H1 (cell line): ENCODE measurements around the gene HSD17B2.

Source experiments
- CBX5 ChIP-seq: fragments of 300-800, 300-1000 bp; sonication (generic); IDR thresholded peaks from 2 replicates; pipeline ENCODE4 v1.7.1; 2016; ENCODE audit warnings: antibody characterized with exemption, low read length, low read depth
- EP300 ChIP-seq, 2 experiments: IDR thresholded peaks; 1 replicate in 1 of 2; 2 replicates in 1 of 2; pipeline ENCODE4 v1.6.1; 2011 to 2012; ENCODE audit warnings: low read depth in 2 of 2, low read length in 2 of 2, mild to moderate bottlenecking in 2 of 2, borderline replicate concordance in 1 of 2, inconsistent platforms in 1 of 2, moderate library complexity in 1 of 2
- JUND ChIP-seq: IDR thresholded peaks from 2 replicates; pipeline ENCODE4 v1.6.1; 2011; ENCODE audit warnings: mild to moderate bottlenecking, improper control_type of control experiment, low read length
- KDM5A ChIP-seq: fragments of 200-600 bp; IDR thresholded peaks from 2 replicates; pipeline ENCODE4 v1.7.1; 2012; ENCODE audit warnings: mild to moderate bottlenecking, low read length, inconsistent platforms, mixed read lengths
- MAFK ChIP-seq: IDR thresholded peaks from 2 replicates; pipeline ENCODE4 v1.6.1; 2012; ENCODE audit warnings: low read depth, mild to moderate bottlenecking, improper control_type of control experiment, low read length
- POLR2A ChIP-seq, 2 experiments: IDR thresholded peaks; 1 replicate in 1 of 2; 2 replicates in 1 of 2; pipeline ENCODE4 v1.6.1; 2011; ENCODE audit warnings: low read depth in 2 of 2, low read length in 2 of 2, mild to moderate bottlenecking in 2 of 2; ENCODE audit errors: control extremely low read depth in 1 of 2
- POLR2AphosphoS5 ChIP-seq: IDR thresholded peaks from 2 replicates; pipeline ENCODE4 v1.6.1; 2011; ENCODE audit warnings: low read depth, low read length
- RAD21 ChIP-seq, 2 experiments: IDR thresholded peaks in 1 of 2; conservative IDR thresholded peaks in 1 of 2; 2 replicates each; pipeline ENCODE4 v1.6.1; 2011; ENCODE audit warnings: low read depth in 2 of 2, low read length in 2 of 2, improper control_type of control experiment in 1 of 2, inconsistent platforms in 1 of 2, mild to moderate bottlenecking in 1 of 2, moderate library complexity in 1 of 2
- RFX5 ChIP-seq: IDR thresholded peaks from 2 replicates; pipeline ENCODE4 v1.6.1; 2011; ENCODE audit warnings: low read depth, low read length, improper control_type of control experiment, borderline replicate concordance
- SAP30 ChIP-seq: fragments of 300-600 bp; sonication (generic); IDR thresholded peaks from 2 replicates; pipeline ENCODE4 v1.7.1; 2012; ENCODE audit warnings: low read length, moderate library complexity, mild to moderate bottlenecking, inconsistent platforms; ENCODE audit not compliant: insufficient read depth, insufficient replicate concordance
- TBP ChIP-seq: IDR thresholded peaks from 2 replicates; pipeline ENCODE4 v1.6.1; 2011; ENCODE audit warnings: low read depth, low read length, improper control_type of control experiment
- TF ChIP-seq, protein P1 (sequence below): IDR thresholded peaks from 2 replicates; pipeline ENCODE4 v1.6.1; 2012; ENCODE audit warnings: inconsistent platforms
- TF ChIP-seq, protein P2 (sequence below), 3 experiments: IDR thresholded peaks; 1 replicate in 2 of 3; 2 replicates in 1 of 3; pipeline versions ENCODE4 v1.5.1 to v1.6.1; 2011; ENCODE audit warnings: low read length in 3 of 3, mild to moderate bottlenecking in 3 of 3, inconsistent platforms in 2 of 3, low read depth in 1 of 3, moderate library complexity in 1 of 3; ENCODE audit not compliant: insufficient read depth in 1 of 3; ENCODE audit errors: control extremely low read depth in 1 of 3

DNA sequence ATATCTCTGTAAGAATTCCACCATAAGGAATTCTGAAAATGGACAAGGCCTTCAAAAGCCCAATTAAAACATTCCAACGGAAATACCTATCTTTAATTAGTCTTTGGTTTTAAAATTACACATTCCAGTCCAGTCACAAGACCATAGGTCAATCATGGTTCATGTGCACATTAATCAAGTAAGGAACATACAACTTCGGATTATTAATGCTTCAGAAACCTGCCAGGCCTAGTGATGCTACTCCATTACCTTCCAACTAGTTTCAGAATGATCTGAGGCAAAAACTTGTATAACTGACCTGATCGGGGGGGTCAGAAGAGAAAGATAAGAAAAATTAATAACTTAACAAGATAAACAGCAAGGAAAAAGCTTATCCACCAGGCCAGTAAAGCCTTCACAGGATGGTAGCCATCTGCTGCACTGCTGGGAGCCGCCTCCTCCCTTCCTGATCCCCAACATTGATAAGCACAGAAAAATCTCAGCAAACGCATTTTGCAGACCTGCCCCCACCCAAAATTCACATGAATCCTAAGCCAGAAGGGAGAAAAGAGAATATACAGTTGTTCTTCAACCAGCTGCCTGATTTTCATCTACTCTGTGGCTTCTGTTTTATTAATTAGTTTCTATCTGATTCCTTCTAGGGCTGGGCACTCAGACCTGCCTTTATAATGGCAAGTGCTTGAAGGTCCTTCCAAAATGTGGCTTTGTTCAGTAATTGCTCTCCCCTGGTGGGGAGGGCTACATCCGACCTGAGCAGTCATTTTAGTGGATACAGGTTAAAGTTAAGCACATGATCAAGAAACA lies 29.8 kb upstream of the HSD17B2 start:
- TF ChIP-seq CBX5 (no peak), EP300 (IDR thresholded peaks at IDR 0.05; ENCODE audit: borderline replicate concordance in 1 of 2, low read depth in 2 of 2, low read length in 2 of 2) (no peak), KDM5A (no peak), RFX5 (no peak), MAFK (no peak), POLR2A (IDR thresholded peaks at IDR 0.05; ENCODE audit: control extremely low read depth in 1 of 2, low read depth in 2 of 2, low read length in 2 of 2) (no peak), RAD21 (IDR thresholded peaks at IDR 0.05 in 1 of 2, conservative IDR thresholded peaks at IDR 0.05 in 1 of 2; ENCODE audit: low read depth in 2 of 2, low read length in 2 of 2) (no peak), SAP30 (no peak), POLR2AphosphoS5 (no peak), TBP (no peak), JUND (no peak)
- TF ChIP-seq, protein P1, sequence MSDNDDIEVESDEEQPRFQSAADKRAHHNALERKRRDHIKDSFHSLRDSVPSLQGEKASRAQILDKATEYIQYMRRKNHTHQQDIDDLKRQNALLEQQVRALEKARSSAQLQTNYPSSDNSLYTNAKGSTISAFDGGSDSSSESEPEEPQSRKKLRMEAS, result no peak
- TF ChIP-seq, protein P2, sequence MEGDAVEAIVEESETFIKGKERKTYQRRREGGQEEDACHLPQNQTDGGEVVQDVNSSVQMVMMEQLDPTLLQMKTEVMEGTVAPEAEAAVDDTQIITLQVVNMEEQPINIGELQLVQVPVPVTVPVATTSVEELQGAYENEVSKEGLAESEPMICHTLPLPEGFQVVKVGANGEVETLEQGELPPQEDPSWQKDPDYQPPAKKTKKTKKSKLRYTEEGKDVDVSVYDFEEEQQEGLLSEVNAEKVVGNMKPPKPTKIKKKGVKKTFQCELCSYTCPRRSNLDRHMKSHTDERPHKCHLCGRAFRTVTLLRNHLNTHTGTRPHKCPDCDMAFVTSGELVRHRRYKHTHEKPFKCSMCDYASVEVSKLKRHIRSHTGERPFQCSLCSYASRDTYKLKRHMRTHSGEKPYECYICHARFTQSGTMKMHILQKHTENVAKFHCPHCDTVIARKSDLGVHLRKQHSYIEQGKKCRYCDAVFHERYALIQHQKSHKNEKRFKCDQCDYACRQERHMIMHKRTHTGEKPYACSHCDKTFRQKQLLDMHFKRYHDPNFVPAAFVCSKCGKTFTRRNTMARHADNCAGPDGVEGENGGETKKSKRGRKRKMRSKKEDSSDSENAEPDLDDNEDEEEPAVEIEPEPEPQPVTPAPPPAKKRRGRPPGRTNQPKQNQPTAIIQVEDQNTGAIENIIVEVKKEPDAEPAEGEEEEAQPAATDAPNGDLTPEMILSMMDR (IDR thresholded peaks at IDR 0.05; ENCODE audit: control extremely low read depth in 1 of 3, insufficient read depth in 1 of 3, low read depth in 1 of 3, low read length in 3 of 3), result no peak
